ENCODE data around the gene CRYBA2.

CRYBA2 gene

GRCh38 chr2:219022616-219023015 is 29.4 kb upstream of the CRYBA2 start:
- DNase-seq, result no peak

- DNase-seq, result no peak
Observed at GRCh38 chr2:219022041-219022440, 28.8 kb upstream of the CRYBA2 start.

- no peak for DNase-seq
Observed at GRCh38 chr2:219021591-219021990, 28.4 kb upstream of the CRYBA2 start.

GRCh38 chr2:219020604-219021365 is 27.6 kb upstream of the CRYBA2 start:
- DNase-seq, result no peak

- DNase-seq, result no peak
Observed at GRCh38 chr2:219019436-219019835, 26.2 kb upstream of the CRYBA2 start.

GRCh38 chr2:219018726-219019125 is 25.5 kb upstream of the CRYBA2 start:
- DNase-seq, result no peak

- no peak for DNase-seq
Observed at GRCh38 chr2:219018286-219018685, 25.1 kb upstream of the CRYBA2 start.

GRCh38 chr2:219017201-219017931 is 24.1 kb upstream of the CRYBA2 start:
- DNase-seq, result no peak

GRCh38 chr2:219016721-219017120 is 23.5 kb upstream of the CRYBA2 start:
- DNase-seq, result no peak

GRCh38 chr2:219010873-219011272 is 17.7 kb upstream of the CRYBA2 start:
- DNase-seq, result no peak

GRCh38 chr2:219010162-219010756 is 17.0 kb upstream of the CRYBA2 start:
- DNase-seq, result no peak

GRCh38 chr2:219009294-219009693 is 16.1 kb upstream of the CRYBA2 start:
- DNase-seq, result no peak

GRCh38 chr2:219003979-219004378 is 10.8 kb upstream of the CRYBA2 start:
- no peak for DNase-seq

GRCh38 chr2:219003267-219003634 is 10.0 kb upstream of the CRYBA2 start:
- no peak for DNase-seq

- DNase-seq, result peak; percentile 87
Observed at GRCh38 chr2:219002395-219003266, 9.4 kb upstream of the CRYBA2 start.

- peak; percentile 98 for DNase-seq
Observed at GRCh38 chr2:219001577-219002394, 8.6 kb upstream of the CRYBA2 start.

GRCh38 chr2:219001100-219001576 is 7.9 kb upstream of the CRYBA2 start:
- no peak for DNase-seq

- peak; percentile 20 for DNase-seq
Observed at GRCh38 chr2:219000569-219000960, 7.3 kb upstream of the CRYBA2 start.

- peak; percentile 86 for DNase-seq
Observed at GRCh38 chr2:218999881-219000568, 6.8 kb upstream of the CRYBA2 start.

- no peak for DNase-seq
Observed at GRCh38 chr2:218999021-218999880, 6.0 kb upstream of the CRYBA2 start.

All from NCI-H774 (cell line).